ENCODE data around the gene TFAP2B. TPM values are rescaled to one million over a fixed set of nuclear protein-coding genes. Genes with fewer than 3 reads are reported as not detected.

TFAP2B gene
- total RNA-seq, 1 experiment from 2014 or later, result not detected

- Histone ChIP-seq H2BK12ac (ENCODE audit: insufficient read length, low read depth, low read length) (no peak overlapping the region), H3K4ac (ENCODE audit: low read depth, low read length) (no peak overlapping the region), H3K4me2 (ENCODE audit: insufficient read depth, insufficient read length, low read length) (peak overlapping the region; percentile 73), H2AK5ac (ENCODE audit: insufficient read length, low read length) (no peak overlapping the region), H4K8ac (replicated peaks; ENCODE audit: insufficient read length, low read depth, low read length) (no peak overlapping the region), H2BK20ac (ENCODE audit: low read depth, low read length, poor library complexity, severe bottlenecking) (no peak overlapping the region), H3K79me1 (ENCODE audit: insufficient read depth, low read depth, low read length, poor library complexity, severe bottlenecking) (no peaks in the 10 kb centered on the region), H3K27me3 (ENCODE audit: insufficient read depth, low read length) (peaks cover 86% of the 10 kb centered on the region), H3K9me3 (ENCODE audit: control insufficient read depth, low read depth, low read length) (no peaks in the 10 kb centered on the region), H3K23me2 (ENCODE audit: insufficient read length, low read depth, low read length, poor library complexity, severe bottlenecking) (peaks cover 14% of the 10 kb centered on the region), H2BK5ac (ENCODE audit: insufficient read length, low read length) (no peak overlapping the region), H3K9ac (ENCODE audit: extremely low read depth, insufficient read length, low read length) (no peak overlapping the region), H3T11ph (ENCODE audit: low read length) (no peak overlapping the region), H2BK120ac (ENCODE audit: low read depth, low read length, poor library complexity, severe bottlenecking) (no peak overlapping the region), H4K91ac (ENCODE audit: insufficient read length, low read depth, low read length) (no peak overlapping the region), H4K20me1 (ENCODE audit: control insufficient read depth, insufficient read depth, insufficient read length) (no peaks in the 10 kb centered on the region), H3K23ac (ENCODE audit: insufficient read length, low read depth, low read length) (no peak overlapping the region), H3K27ac (ENCODE audit: insufficient read length, low read depth, low read length) (no peak overlapping the region), H3K4me1 (ENCODE audit: insufficient read depth, low read length) (no peaks in the 10 kb centered on the region; the same call in 1 of the 2 replicates), H4K5ac (ENCODE audit: insufficient read length, low read depth, low read length) (no peak overlapping the region), H3K18ac (ENCODE audit: insufficient read length, low read depth, low read length) (no peak overlapping the region), H2AFZ (ENCODE audit: low read length) (no peak overlapping the region), H3K56ac (ENCODE audit: insufficient read length, low read depth, low read length) (no peak overlapping the region), H2BK15ac (ENCODE audit: low read depth, low read length) (no peak overlapping the region), H3K79me2 (ENCODE audit: insufficient read depth, low read length) (no peaks in the 10 kb centered on the region), H3K14ac (ENCODE audit: insufficient read depth, low read length) (no peak overlapping the region)
- Mint-ChIP-seq H3K27me3 (ENCODE audit: low read depth) (peaks cover 100% of the 10 kb centered on the region), H3K4me3 (peak overlapping the region; percentile 54 to 82), H3K9me3 (peaks cover 0 to 6% of the 10 kb centered on the region in 2 experiments; a peak in 1 of 5 replicates), H3K4me1 (peaks cover 45 to 74% of the 10 kb centered on the region in 2 experiments), H3K27ac (no peak overlapping the region), H3K36me3 (ENCODE audit: insufficient read depth in 1 of 3, low read depth in 3 of 3) (no peaks in the 10 kb centered on the region; a peak in 1 of 7 replicates)
- no peak for TF ChIP-seq CTCF (conservative IDR thresholded peaks at IDR 0.05)
- no CpG with 5 or more reads among the region's 44 CpGs for WGBS (ENCODE audit: extremely low coverage, insufficient read length, low lambda C conversion rate)
- peak; percentile 65 for DNase-seq
These were observed 26.9 kb downstream of the TFAP2B start for GRCh38 chr6:50845499-50846143.

All from H9 (cell line).